Gastrocnemius medialis (tissue), 4 donors: ENCODE measurements around the gene YTHDF1.

ENCODE experiments used
- CTCF ChIP-seq, 5 experiments: fragments of 450-650 bp in 3 of 5; fragments of 200-600 bp in 2 of 5; sonication (generic) in 2 of 5; IDR thresholded peaks in 4 of 5; conservative IDR thresholded peaks in 1 of 5; 1 replicate in 4 of 5; 2 replicates in 1 of 5; pipeline ENCODE4 v1.5.1; 2016 to 2019; ENCODE audit warnings: antibody characterized with exemption in 5 of 5, mild to moderate bottlenecking in 3 of 5, moderate library complexity in 3 of 5
- POLR2A ChIP-seq, 2 donors: fragments of 450-650 bp; IDR thresholded peaks; one replicate each; pipeline ENCODE4 v1.6.1; 2017; ENCODE audit warnings: antibody characterized with exemption in 2 of 2, mild to moderate bottlenecking in 2 of 2, moderate library complexity in 2 of 2

GRCh38 chr20:63208346-63208909 lies 7.5 kb downstream of the YTHDF1 start:
- no peak for TF ChIP-seq CTCF (IDR thresholded peaks at IDR 0.05 in 4 of 5, conservative IDR thresholded peaks at IDR 0.05 in 1 of 5)
- no peak for TF ChIP-seq POLR2A (IDR thresholded peaks at IDR 0.05)
